Brain microvascular endothelial cell (primary cell): ENCODE measurements around the gene WFDC10B.

Experiments used
- DNase-seq: peaks from one replicate; pipeline ENCODE4 v3.0.0-alpha.2; 2020
- H3K27ac ChIP-seq: fragments of 250-450 bp; sonication (Bioruptor Pico); 2 replicates; pipeline ENCODE4 v1.5.1; 2020; ENCODE audit warnings: mild to moderate bottlenecking, moderate library complexity
- H3K27me3 ChIP-seq: fragments of 250-450 bp; sonication (Bioruptor Pico); replicated peaks from 2 replicates; pipeline ENCODE4 v1.5.1; 2020; ENCODE audit warnings: mild to moderate bottlenecking
- H3K36me3 ChIP-seq: fragments of 250-450 bp; sonication (Bioruptor Pico); replicated peaks from 2 replicates; pipeline ENCODE4 v1.5.1; 2020; ENCODE audit warnings: mild to moderate bottlenecking
- H3K4me3 ChIP-seq: 2 replicates; pipeline ENCODE4 v1.5.1; 2011; ENCODE audit warnings: low read depth, mild to moderate bottlenecking, control low read depth, low read length, moderate library complexity
- CTCF ChIP-seq: IDR thresholded peaks from 2 replicates; pipeline ENCODE4 v1.5.1; 2011; ENCODE audit warnings: low read depth, mild to moderate bottlenecking, moderate library complexity, low read length, control low read depth, inconsistent platforms; ENCODE audit errors: missing control alignments
- in situ Hi-C: cut with HindIII; loops from 2 replicates; pipeline ENCODE4 v1.10.0; 2017; ENCODE audit warnings: low sequenced_read_pairs, low pct_ligation_motif_present

Gene WFDC10B

GRCh38 chr20:45639687-45640086 lies 65.1 kb downstream of the WFDC10B start:
- Histone ChIP-seq H3K27me3 (no peaks in the 10 kb centered on the region), H3K27ac (no peak overlapping the region), H3K4me3 (no peak overlapping the region), H3K36me3 (no peaks in the 10 kb centered on the region)
- no peak for DNase-seq
- no peak for TF ChIP-seq CTCF
- in situ Hi-C loops, result no loop called here

- Histone ChIP-seq H3K36me3 (no peaks in the 10 kb centered on the region), H3K4me3 (no peak overlapping the region), H3K27ac (no peak overlapping the region), H3K27me3 (no peaks in the 10 kb centered on the region)
- in situ Hi-C loops, result no loop called here
- TF ChIP-seq CTCF, result no peak
- no peak for DNase-seq
Observed at GRCh38 chr20:45636513-45636912, 68.3 kb downstream of the WFDC10B start.
